WI38 (cell line): ENCODE results near the gene LRRC28.

ENCODE experiments used
- H3K4me3 ChIP-seq: 2 replicates; pipeline ENCODE4 v1.5.1; 2011; ENCODE audit warnings: low read depth, mild to moderate bottlenecking, control low read depth, low read length
- CTCF ChIP-seq: IDR thresholded peaks from 2 replicates; pipeline ENCODE4 v1.5.1; 2012; ENCODE audit warnings: low read depth, mild to moderate bottlenecking, control low read depth, low read length

The LRRC28 gene

DNA sequence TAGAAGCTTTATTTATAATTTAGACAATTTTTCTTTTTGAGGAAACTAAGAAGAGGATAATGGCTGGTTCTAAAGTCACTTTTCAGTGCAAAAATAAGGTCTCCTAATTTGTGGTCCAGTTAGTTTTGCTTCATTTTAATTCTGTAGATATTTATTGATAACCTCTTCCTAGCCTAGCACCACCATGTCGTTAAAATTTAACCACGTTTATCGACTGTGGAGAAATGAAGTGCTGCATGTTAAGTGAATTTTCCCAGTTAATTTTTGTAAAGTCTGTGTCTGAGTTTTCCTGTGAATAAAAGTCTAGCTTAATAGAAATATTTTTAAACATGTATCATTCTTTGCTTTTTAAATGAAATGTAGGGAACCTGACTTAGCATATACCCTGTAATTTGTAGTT lies 16.7 kb downstream of the LRRC28 start:
- no peak for TF ChIP-seq CTCF
- H3K4me3 ChIP-seq, result no peak overlapping the region

GRCh38 chr15:99268431-99268830 lies 17.1 kb downstream of the LRRC28 start:
- no peak for TF ChIP-seq CTCF
- H3K4me3 ChIP-seq, result no peak overlapping the region

GRCh38 chr15:99273801-99274200 lies 22.5 kb downstream of the LRRC28 start:
- no peak for TF ChIP-seq CTCF
- no peak overlapping the region for H3K4me3 ChIP-seq

DNA sequence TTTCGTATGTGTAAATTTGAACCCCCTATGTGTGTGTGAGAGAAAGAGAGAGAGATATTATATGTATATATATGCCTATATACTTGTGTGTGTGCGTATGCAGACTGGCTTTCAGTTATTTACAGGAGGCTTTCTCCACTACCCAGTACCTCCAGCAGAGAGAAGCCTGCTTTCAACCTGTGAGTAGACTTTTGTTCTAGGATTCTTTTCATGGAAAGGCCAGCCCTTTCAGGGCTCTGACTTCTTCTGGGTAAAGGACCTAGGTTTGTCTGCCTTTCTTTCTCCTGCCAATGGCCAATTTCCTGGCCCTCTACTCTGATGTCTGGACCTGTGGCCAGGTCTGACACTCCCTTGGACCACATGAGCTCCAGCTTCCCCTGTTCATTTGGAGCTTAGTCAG lies 23.8 kb downstream of the LRRC28 start:
- H3K4me3 ChIP-seq, result no peak overlapping the region
- TF ChIP-seq CTCF, result no peak

GRCh38 chr15:99275525-99276128 lies 24.3 kb downstream of the LRRC28 start:
- TF ChIP-seq CTCF, result no peak
- no peak overlapping the region for H3K4me3 ChIP-seq

- no peak overlapping the region for H3K4me3 ChIP-seq
- TF ChIP-seq CTCF, result no peak
Observed at GRCh38 chr15:99279290-99279689, 28.0 kb downstream of the LRRC28 start.

- H3K4me3 ChIP-seq, result no peak overlapping the region
- TF ChIP-seq CTCF, result no peak
Observed at GRCh38 chr15:99279827-99280226, 28.5 kb downstream of the LRRC28 start.
